ENCODE measurements around the gene CXCR5. TPM values are rescaled to one million over a fixed set of nuclear protein-coding genes. Genes with fewer than 3 reads are reported as not detected.

Gene CXCR5
- total RNA-seq, 6 experiments from 2014 or later: 0.07 TPM; not detected in 4

DNA sequence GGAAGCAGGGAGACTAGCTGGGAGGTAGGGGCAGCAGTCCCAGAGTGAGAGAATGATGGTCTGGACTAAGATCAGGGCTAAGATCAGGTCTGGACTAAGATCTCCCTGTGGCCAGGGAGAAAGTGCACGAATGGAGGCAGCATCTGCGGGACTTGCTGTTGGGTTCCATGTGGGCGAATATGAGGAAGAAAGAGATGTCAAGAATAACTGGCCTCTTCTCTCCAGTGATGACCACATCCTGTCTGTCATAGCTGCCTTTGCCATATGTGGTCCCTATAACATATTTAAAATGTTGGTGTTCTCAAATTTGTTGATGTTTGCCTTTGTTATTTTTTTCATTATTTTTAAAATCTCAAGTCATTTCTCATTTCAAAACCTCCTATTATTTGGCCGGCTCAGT, 27.4 kb upstream of the CXCR5 start:
- no peak overlapping the region for H3K4me3 ChIP-seq
- no peaks in the 10 kb centered on the region for H3K36me3 ChIP-seq
- H3K27me3 ChIP-seq: no peaks in the 10 kb centered on the region
- DNase-seq (no peak), ATAC-seq (no peak)
- 68% methylated on average over 3 of the region's 4 CpGs for whole genome bisulfite sequencing (ENCODE audit: insufficient coverage, low coverage, low lambda C conversion rate, missing lambda C conversion rate)
- H3K4me1 ChIP-seq: no peaks in the 10 kb centered on the region
- intact Hi-C loops (cut with DNase I): no loop called here
- H3K27ac ChIP-seq: no peak overlapping the region
- TF ChIP-seq, protein P1, sequence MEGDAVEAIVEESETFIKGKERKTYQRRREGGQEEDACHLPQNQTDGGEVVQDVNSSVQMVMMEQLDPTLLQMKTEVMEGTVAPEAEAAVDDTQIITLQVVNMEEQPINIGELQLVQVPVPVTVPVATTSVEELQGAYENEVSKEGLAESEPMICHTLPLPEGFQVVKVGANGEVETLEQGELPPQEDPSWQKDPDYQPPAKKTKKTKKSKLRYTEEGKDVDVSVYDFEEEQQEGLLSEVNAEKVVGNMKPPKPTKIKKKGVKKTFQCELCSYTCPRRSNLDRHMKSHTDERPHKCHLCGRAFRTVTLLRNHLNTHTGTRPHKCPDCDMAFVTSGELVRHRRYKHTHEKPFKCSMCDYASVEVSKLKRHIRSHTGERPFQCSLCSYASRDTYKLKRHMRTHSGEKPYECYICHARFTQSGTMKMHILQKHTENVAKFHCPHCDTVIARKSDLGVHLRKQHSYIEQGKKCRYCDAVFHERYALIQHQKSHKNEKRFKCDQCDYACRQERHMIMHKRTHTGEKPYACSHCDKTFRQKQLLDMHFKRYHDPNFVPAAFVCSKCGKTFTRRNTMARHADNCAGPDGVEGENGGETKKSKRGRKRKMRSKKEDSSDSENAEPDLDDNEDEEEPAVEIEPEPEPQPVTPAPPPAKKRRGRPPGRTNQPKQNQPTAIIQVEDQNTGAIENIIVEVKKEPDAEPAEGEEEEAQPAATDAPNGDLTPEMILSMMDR (IDR thresholded peaks at IDR 0.05): no peak
- no peak for TF ChIP-seq POLR2A (IDR thresholded peaks at IDR 0.05)
- H3K9me3 ChIP-seq: no peaks in the 10 kb centered on the region

DNA sequence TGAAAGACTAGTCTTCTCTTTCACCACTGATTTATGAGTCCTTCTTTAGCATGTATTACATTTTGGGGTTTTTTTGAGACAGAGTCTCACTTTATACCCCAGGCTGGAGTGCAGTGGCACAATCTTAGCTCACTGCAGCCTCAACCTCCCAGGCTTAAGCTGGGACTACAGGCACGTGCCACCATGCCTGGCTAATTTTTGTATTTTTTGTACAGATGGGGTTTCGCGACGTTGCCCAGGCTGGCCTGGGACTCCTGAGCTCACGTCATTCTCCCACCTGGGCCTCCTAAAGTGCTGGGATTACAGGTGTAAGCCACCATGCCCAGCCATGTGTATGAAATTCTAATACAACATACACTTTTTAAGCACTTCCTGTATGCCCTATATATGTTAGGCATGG, 26.3 kb upstream of the CXCR5 start:
- ATAC-seq: no peak
- H3K4me3 ChIP-seq: no peak overlapping the region
- no peaks in the 10 kb centered on the region for H3K27me3 ChIP-seq
- TF ChIP-seq, protein P1 (IDR thresholded peaks at IDR 0.05): no peak
- TF ChIP-seq POLR2A (IDR thresholded peaks at IDR 0.05): no peak
- H3K9me3 ChIP-seq: no peaks in the 10 kb centered on the region
- WGBS (ENCODE audit: insufficient coverage, low coverage, low lambda C conversion rate, missing lambda C conversion rate): 84% methylated on average over 5 of the region's 5 CpGs
- no peak for DNase-seq
- no peaks in the 10 kb centered on the region for H3K4me1 ChIP-seq
- no peaks in the 10 kb centered on the region for H3K36me3 ChIP-seq
- H3K27ac ChIP-seq: no peak overlapping the region
- intact Hi-C loops (cut with DNase I): no loop called here

DNA sequence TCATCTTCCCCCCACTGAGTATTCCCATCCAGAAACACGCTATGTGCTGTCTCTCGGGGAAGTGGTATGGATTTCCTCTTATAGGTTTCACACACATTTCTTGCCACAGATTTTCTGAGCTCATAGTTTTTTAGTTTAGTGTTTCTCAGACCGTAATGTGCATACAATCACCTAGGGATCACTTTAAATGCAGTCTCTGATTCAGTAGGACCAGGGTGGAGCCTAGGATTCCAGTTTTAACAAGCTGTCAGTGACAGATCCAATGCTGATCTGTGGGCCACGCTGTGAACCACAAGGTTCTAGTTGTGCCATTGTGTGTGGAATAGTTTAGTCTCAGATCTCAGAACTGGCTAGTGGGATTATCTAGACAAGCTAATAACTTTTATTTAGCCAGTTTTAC, 23.7 kb upstream of the CXCR5 start:
- intact Hi-C loops (cut with DNase I): no loop called here
- WGBS (ENCODE audit: insufficient coverage, low coverage, low lambda C conversion rate, missing lambda C conversion rate): 75% methylated on average over 4 of the region's 4 CpGs
- Histone ChIP-seq H3K4me1 (no peaks in the 10 kb centered on the region), H3K36me3 (no peaks in the 10 kb centered on the region), H3K9me3 (no peaks in the 10 kb centered on the region), H3K4me3 (no peak overlapping the region), H3K27ac (no peak overlapping the region), H3K27me3 (no peaks in the 10 kb centered on the region)
- no peak for TF ChIP-seq POLR2A (IDR thresholded peaks at IDR 0.05)
- TF ChIP-seq, protein P1 (IDR thresholded peaks at IDR 0.05): no peak
- no peak for DNase-seq
- ATAC-seq: no peak

DNA sequence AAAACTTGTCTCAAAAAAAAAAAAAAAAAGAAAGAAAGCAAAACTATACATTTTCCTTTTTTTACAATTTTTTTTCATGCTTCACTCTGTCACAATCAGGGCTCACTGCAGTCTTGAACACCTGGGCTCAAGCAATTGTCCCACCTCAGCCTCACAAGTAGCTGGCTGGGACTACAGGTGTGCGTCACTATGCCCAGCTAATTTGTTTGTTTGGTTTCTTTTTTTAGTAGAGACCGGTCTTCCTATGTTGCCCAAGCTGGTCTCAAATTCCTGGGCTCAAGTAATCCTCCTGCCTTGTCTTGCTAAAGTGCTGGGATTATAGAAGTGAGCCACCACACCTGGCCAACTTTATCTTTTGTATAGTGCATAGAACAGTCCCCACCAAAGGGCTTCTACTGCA, 15.0 kb upstream of the CXCR5 start:
- Histone ChIP-seq H3K4me3 (no peak overlapping the region), H3K36me3 (no peaks in the 10 kb centered on the region), H3K4me1 (peaks cover 0 to 25% (median 9%) of the 10 kb centered on the region in 4 donors), H3K27me3 (no peaks in the 10 kb centered on the region), H3K27ac (peak overlapping the region in 2 of 3 donors; percentile 87 to 93), H3K9me3 (no peaks in the 10 kb centered on the region)
- peak in 2 of 4 donors; percentile 9 to 12 for ATAC-seq
- intact Hi-C loops (cut with DNase I): no loop called here
- DNase-seq: no peak
- TF ChIP-seq, protein P1 (IDR thresholded peaks at IDR 0.05): no peak
- no peak for TF ChIP-seq POLR2A (IDR thresholded peaks at IDR 0.05)
- 18% methylated on average over 2 of the region's 2 CpGs for WGBS (ENCODE audit: insufficient coverage, low coverage, low lambda C conversion rate, missing lambda C conversion rate)
